Liver (tissue), 3 donors: ENCODE measurements around the gene FOXA3.

Source experiments
- ATF3 ChIP-seq: IDR thresholded peaks from 2 replicates; pipeline ENCODE4 v1.6.1; 2016; ENCODE audit warnings: antibody characterized with exemption
- CTCF ChIP-seq: fragments of 150-350 bp; IDR thresholded peaks from 2 replicates; pipeline ENCODE4 v1.5.1; 2017; ENCODE audit warnings: improper control_type of control experiment, low read depth, low read length; ENCODE audit not compliant: missing input control
- FOXA2 ChIP-seq: IDR thresholded peaks from 2 replicates; pipeline ENCODE4 v1.6.1; 2016; ENCODE audit warnings: antibody characterized with exemption
- GABPA ChIP-seq, 2 donors: IDR thresholded peaks in 1 of 2; conservative IDR thresholded peaks in 1 of 2; 2 replicates each; pipeline ENCODE4 v1.6.1; 2016; ENCODE audit warnings: antibody characterized with exemption in 2 of 2, mild to moderate bottlenecking in 1 of 2, moderate library complexity in 1 of 2
- HNF4G ChIP-seq: IDR thresholded peaks from 2 replicates; pipeline ENCODE4 v1.6.1; 2016; ENCODE audit warnings: antibody characterized with exemption
- JUND ChIP-seq, 2 donors: IDR thresholded peaks; 2 replicates each; pipeline ENCODE4 v1.6.1; 2016; ENCODE audit warnings: antibody characterized with exemption in 2 of 2
- MAX ChIP-seq: IDR thresholded peaks from 2 replicates; pipeline ENCODE4 v1.6.1; 2016; ENCODE audit warnings: antibody characterized with exemption
- REST ChIP-seq: IDR thresholded peaks from 2 replicates; pipeline ENCODE4 v1.6.1; 2016; ENCODE audit warnings: antibody characterized with exemption, mild to moderate bottlenecking
- RXRA ChIP-seq, 2 donors: IDR thresholded peaks; 2 replicates each; pipeline ENCODE4 v1.6.1; 2017 to 2018; ENCODE audit warnings: antibody characterized with exemption in 2 of 2, mild to moderate bottlenecking in 1 of 2
- SP1 ChIP-seq: IDR thresholded peaks from 2 replicates; pipeline ENCODE4 v1.6.1; 2018; ENCODE audit warnings: antibody characterized with exemption, mild to moderate bottlenecking
- TAF1 ChIP-seq: conservative IDR thresholded peaks from 2 replicates; pipeline ENCODE4 v1.6.1; 2016; ENCODE audit warnings: antibody characterized with exemption, mild to moderate bottlenecking
- donor health status: healthy.
- donor health status: healthy.

- TF ChIP-seq FOXA2 (no peak), CTCF (no peak), RXRA (IDR thresholded peaks at IDR 0.05) (no peak), HNF4G (no peak), ATF3 (no peak), REST (no peak), GABPA (IDR thresholded peaks at IDR 0.05 in 1 of 2, conservative IDR thresholded peaks at IDR 0.05 in 1 of 2) (no peak), TAF1 (no peak), MAX (no peak), SP1 (no peak), JUND (IDR thresholded peaks at IDR 0.05) (no peak)
Observed at GRCh38 chr19:45884682-45885555, 20.8 kb downstream of the FOXA3 start.
